HTR-8/SVneo (cell line): ENCODE data around the gene ZEB1.

Source experiments
- DNase-seq: peaks from one replicate; pipeline ENCODE4 v3.0.0; 2011; ENCODE audit warnings: low spot score, mixed read lengths; ENCODE audit not compliant: insufficient read length
- FAIRE-seq: peaks from 2 replicates; lab custom pipeline; 2011; peaks lifted over from hg19 to GRCh38; lab: Jason Lieb, UNC

ZEB1 gene

GRCh38 chr10:31476088-31476487, 157.1 kb downstream of the ZEB1 start:
- no peak for FAIRE-seq
- DNase-seq: no peak

GRCh38 chr10:31477584-31477983, 158.6 kb downstream of the ZEB1 start:
- DNase-seq (no peak), FAIRE-seq (no peak)

GRCh38 chr10:31479752-31480151, 160.7 kb downstream of the ZEB1 start:
- FAIRE-seq: no peak
- DNase-seq: no peak

DNA sequence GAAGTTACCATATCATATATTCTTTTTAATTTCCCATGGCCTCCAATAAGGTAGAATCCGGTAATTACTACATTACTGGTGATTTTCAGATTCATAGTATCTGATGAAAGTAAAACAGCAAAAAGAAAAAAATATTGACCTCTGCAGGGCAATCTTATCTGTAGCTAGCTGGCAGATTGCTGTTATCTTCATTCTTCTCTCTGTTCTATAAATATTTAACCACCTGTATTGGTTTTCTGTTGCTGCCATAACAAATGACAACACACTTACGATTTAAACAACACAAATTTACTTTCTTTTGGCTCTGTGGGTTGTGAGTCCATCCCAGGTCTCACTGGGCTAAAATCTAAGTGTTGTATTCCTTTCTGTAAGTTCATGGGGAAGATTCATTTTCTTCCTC, 164.5 kb downstream of the ZEB1 start:
- FAIRE-seq (no peak), DNase-seq (no peak)

GRCh38 chr10:31484431-31485135, 165.6 kb downstream of the ZEB1 start:
- no peak for FAIRE-seq
- no peak for DNase-seq

GRCh38 chr10:31490858-31491504, 172.0 kb downstream of the ZEB1 start:
- DNase-seq: peak; percentile 9
- no peak for FAIRE-seq

- DNase-seq (no peak), FAIRE-seq (no peak)
These were observed 188.4 kb downstream of the ZEB1 start for GRCh38 chr10:31507427-31507826.

DNA sequence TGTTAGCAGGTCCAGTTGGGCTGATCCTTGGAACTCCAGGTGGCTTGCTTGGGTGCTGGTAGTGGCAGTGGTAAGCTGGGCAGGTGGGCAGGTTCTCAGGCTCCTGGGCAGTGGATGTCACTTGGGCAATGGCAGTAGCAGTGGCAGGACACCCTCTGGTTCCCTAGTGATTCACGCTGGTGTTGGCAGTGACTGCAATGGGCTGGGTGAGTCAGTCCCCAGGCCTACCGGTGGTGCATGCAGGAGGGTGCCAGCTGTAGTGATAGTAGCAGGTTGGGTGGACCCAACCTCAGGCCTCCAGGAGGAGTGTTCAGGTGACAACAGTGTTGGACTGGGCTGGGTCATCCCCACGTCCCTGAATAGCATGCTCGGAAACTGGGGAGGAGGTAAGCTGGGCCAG, 189.2 kb downstream of the ZEB1 start:
- FAIRE-seq (peak; percentile 58), DNase-seq (no peak)

DNA sequence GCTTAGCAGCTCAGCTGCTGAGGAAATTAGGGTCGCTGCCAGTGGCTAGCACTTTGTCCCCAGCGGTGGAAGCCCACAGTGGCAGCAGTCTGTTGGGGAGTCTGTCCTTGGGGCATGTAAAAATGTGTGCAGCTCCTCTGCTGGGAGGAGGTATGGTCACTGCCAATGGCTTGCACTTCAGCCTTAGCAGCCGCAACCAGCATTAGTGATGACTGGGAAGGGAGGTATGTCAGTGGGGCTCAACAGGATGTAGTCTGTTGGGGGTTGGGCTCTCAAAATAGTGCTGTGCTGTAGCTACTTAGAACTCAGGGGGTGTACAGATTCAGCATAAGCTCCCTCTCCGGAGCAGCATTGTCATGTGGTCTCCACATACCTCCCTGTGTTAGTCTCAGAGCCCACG, 189.9 kb downstream of the ZEB1 start:
- no peak for DNase-seq
- no peak for FAIRE-seq

DNA sequence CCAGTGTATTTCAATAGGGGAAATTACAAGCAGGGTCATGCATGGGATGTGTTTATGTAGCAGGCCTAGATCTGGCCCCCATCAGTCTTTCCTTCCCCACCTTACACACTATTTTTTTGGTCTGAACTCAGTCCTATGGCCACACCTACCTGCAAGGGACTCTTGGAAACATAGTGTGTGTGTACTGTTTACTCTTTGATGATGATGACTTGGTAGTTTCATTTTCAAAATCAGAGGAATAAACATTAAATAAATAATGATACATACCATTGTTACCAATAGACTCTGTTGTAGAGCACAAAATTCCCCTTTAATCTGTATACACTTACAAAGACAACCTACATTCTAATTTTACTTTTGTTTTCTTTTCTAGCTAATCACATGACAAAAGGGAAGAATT, 191.0 kb downstream of the ZEB1 start:
- no peak for DNase-seq
- no peak for FAIRE-seq

GRCh38 chr10:31515116-31515515, 196.1 kb downstream of the ZEB1 start:
- no peak for FAIRE-seq
- DNase-seq: no peak

GRCh38 chr10:31515819-31516402, 196.9 kb downstream of the ZEB1 start:
- DNase-seq: no peak
- FAIRE-seq: no peak

DNA sequence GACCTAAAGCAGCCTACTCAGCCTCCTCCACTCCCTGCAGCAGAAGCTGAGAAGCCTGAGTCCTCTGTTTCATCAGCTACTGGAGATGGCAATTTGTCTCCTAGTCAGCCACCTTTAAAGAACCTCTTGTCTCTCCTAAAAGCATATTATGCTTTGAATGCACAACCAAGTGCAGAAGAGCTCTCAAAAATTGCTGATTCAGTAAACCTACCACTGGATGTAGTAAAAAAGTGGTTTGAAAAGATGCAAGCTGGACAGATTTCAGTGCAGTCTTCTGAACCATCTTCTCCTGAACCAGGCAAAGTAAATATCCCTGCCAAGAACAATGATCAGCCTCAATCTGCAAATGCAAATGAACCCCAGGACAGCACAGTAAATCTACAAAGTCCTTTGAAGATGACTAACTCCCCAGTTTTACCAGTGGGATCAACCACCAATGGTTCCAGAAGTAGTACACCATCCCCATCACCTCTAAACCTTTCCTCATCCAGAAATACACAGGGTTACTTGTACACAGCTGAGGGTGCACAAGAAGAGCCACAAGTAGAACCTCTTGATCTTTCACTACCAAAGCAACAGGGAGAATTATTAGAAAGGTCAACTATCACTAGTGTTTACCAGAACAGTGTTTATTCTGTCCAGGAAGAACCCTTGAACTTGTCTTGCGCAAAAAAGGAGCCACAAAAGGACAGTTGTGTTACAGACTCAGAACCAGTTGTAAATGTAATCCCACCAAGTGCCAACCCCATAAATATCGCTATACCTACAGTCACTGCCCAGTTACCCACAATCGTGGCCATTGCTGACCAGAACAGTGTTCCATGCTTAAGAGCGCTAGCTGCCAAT, 202.2 kb downstream of the ZEB1 start:
- DNase-seq (no peak), FAIRE-seq (no peak)

GRCh38 chr10:31522820-31523219, 203.8 kb downstream of the ZEB1 start:
- no peak for DNase-seq
- no peak for FAIRE-seq

- DNase-seq (no peak), FAIRE-seq (no peak)
These were observed 205.4 kb downstream of the ZEB1 start for GRCh38 chr10:31524460-31524859.

- DNase-seq (no peak), FAIRE-seq (no peak)
These were observed 207.2 kb downstream of the ZEB1 start for GRCh38 chr10:31526178-31526577.

DNA sequence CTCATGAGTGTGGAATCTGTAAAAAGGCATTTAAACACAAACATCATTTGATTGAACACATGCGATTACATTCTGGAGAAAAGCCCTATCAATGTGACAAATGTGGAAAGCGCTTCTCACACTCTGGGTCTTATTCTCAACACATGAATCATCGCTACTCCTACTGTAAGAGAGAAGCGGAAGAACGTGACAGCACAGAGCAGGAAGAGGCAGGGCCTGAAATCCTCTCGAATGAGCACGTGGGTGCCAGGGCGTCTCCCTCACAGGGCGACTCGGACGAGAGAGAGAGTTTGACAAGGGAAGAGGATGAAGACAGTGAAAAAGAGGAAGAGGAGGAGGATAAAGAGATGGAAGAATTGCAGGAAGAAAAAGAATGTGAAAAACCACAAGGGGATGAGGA, 207.7 kb downstream of the ZEB1 start:
- DNase-seq (no peak), FAIRE-seq (peak; percentile 13)

GRCh38 chr10:31528831-31529230, 209.8 kb downstream of the ZEB1 start:
- no peak for FAIRE-seq
- DNase-seq: no peak

- DNase-seq (no peak), FAIRE-seq (no peak)
These were observed 217.3 kb downstream of the ZEB1 start for GRCh38 chr10:31536302-31536701.

DNA sequence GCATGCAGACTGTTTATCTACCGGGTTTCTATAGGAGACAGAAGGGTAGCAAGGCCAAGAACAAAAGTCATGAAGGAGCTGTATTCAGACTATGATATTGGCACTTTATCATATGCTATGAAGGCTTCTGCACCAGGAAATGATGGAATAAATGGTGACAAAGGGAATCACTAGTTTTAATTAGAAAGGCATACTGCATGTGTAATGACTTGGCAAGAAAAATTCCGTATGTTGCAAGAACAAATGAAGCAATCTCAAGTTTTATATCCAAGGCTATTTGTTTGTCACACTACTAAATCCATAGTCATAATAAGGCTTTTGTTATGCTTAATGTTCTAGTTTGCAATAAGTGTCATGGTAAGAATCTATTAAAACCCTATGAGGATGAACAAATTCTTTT, 230.9 kb downstream of the ZEB1 start:
- no peak for DNase-seq

DNA sequence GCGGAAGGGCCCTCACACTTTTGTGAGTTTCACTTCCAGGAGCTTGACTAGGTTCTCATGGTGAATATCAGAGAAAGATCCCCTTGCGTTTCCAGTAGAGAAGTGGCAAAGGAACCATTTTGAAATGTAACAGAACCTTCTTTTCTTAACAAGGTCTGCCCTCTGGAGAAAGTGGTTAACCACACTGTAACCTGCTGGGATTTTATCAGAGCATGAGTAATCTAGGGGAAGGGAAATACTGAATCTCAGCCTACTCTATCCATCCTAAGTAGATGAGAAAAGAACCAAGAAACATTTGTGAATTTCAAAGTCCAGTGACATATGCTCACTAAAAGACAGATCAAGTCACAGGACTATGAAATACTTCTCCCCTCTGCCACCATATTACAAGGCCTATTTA, 235.5 kb downstream of the ZEB1 start:
- FAIRE-seq: no peak
- DNase-seq: no peak

More for the DNA sequence above, 230.9 kb downstream of the ZEB1 start:
- no peak for FAIRE-seq
